Skeletal muscle satellite cell (primary cell): Measurements from ENCODE around the gene AKAP12.

Source experiments
- H3K27me3 ChIP-seq: 2 replicates; pipeline ENCODE4 v1.7.0; 2013; ENCODE audit warnings: low read length; ENCODE audit not compliant: control insufficient read depth, insufficient read depth
- H3K36me3 ChIP-seq: 2 replicates; pipeline ENCODE4 v1.7.0; 2013; ENCODE audit warnings: mild to moderate bottlenecking, control low read depth, low read length; ENCODE audit not compliant: insufficient read depth
- H3K4me1 ChIP-seq: 2 replicates; pipeline ENCODE4 v1.7.0; 2013; ENCODE audit warnings: low read length; ENCODE audit not compliant: control insufficient read depth, insufficient read depth
- H3K4me2 ChIP-seq: 2 replicates; pipeline ENCODE4 v1.7.0; 2013; ENCODE audit warnings: mild to moderate bottlenecking, low read length
- H3K4me3 ChIP-seq: 2 replicates; pipeline ENCODE4 v1.7.0; 2013; ENCODE audit warnings: low read length
- H3K9ac ChIP-seq: 2 replicates; pipeline ENCODE4 v1.7.0; 2013; ENCODE audit warnings: mild to moderate bottlenecking, low read depth, low read length, moderate library complexity
- H3K9me3 ChIP-seq: replicated peaks from 2 replicates; pipeline ENCODE4 v1.7.0; 2013; ENCODE audit warnings: mild to moderate bottlenecking, control low read depth, low read length

Gene AKAP12

DNA sequence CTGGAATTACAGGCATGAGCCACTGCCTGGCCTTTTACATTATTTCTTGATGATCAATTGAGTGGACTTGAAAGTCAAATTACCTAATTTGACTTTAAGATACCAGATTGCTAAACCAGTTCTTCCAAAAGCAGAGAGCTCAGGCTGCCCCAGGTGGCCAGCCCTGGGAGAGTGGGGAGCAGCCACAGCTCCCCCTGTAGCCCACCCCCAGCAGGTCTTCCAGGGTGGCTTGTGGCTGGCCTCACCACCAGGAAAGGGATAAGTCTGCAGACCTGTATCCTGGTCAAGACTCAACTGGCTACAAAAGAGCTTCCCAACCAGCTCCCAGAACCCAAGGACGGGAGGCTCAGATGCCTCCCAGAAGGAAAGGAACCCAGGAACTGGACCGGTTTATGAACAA is 23.8 kb upstream of the AKAP12 start:
- Histone ChIP-seq H3K9me3 (peaks cover 6% of the 10 kb centered on the region), H3K9ac (no peak overlapping the region), H3K4me1 (no peaks in the 10 kb centered on the region), H3K4me3 (no peak overlapping the region), H3K36me3 (no peaks in the 10 kb centered on the region), H3K4me2 (no peak overlapping the region), H3K27me3 (no peaks in the 10 kb centered on the region)

GRCh38 chr6:151216804-151217203 is 23.0 kb upstream of the AKAP12 start:
- no peaks in the 10 kb centered on the region for H3K4me1 ChIP-seq
- H3K9me3 ChIP-seq: no peaks in the 10 kb centered on the region
- H3K4me3 ChIP-seq: no peak overlapping the region
- no peak overlapping the region for H3K9ac ChIP-seq
- no peaks in the 10 kb centered on the region for H3K36me3 ChIP-seq
- no peak overlapping the region for H3K4me2 ChIP-seq
- no peaks in the 10 kb centered on the region for H3K27me3 ChIP-seq

GRCh38 chr6:151219192-151219591 is 20.6 kb upstream of the AKAP12 start:
- no peaks in the 10 kb centered on the region for H3K4me1 ChIP-seq
- no peak overlapping the region for H3K4me3 ChIP-seq
- H3K36me3 ChIP-seq: no peaks in the 10 kb centered on the region
- H3K4me2 ChIP-seq: no peak overlapping the region
- no peaks in the 10 kb centered on the region for H3K27me3 ChIP-seq
- H3K9me3 ChIP-seq: no peaks in the 10 kb centered on the region
- no peak overlapping the region for H3K9ac ChIP-seq

GRCh38 chr6:151224076-151224475 is 15.7 kb upstream of the AKAP12 start:
- no peak overlapping the region for H3K4me3 ChIP-seq
- no peak overlapping the region for H3K4me2 ChIP-seq
- H3K27me3 ChIP-seq: no peaks in the 10 kb centered on the region
- no peaks in the 10 kb centered on the region for H3K9me3 ChIP-seq
- H3K9ac ChIP-seq: no peak overlapping the region
- H3K4me1 ChIP-seq: no peaks in the 10 kb centered on the region
- no peaks in the 10 kb centered on the region for H3K36me3 ChIP-seq

GRCh38 chr6:151225919-151226318 is 13.8 kb upstream of the AKAP12 start:
- Histone ChIP-seq H3K9me3 (no peaks in the 10 kb centered on the region), H3K27me3 (no peaks in the 10 kb centered on the region), H3K4me1 (no peaks in the 10 kb centered on the region), H3K9ac (no peak overlapping the region), H3K4me2 (no peak overlapping the region), H3K36me3 (no peaks in the 10 kb centered on the region), H3K4me3 (no peak overlapping the region)

DNA sequence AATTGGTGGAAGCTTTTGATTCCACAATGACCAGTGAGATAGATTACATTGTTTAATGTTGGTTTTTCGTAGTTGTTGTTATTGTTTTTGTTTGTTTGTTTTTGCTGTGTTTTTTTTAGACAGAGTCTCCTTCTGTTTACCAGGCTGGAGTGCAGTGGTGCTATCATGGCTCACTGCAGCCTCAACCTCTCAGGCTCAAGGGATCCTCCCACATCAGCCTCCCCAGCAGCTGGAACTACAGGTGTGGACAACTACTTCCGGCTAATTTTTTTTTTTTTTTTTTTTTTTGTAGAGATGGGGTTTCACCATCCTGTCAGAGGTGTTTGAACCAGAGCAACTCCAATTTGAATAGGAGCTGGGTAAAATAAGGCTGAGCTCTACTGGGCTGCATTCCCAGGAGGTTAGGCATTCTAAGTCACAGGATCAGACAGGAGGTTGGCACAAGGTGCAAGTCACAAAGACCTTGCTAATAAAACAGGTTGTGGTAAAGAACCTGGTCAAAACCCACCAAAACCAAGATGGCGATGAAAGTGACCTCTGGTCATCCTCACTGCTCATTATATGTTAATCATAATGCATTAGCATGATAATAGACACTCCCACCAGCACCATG is 10.9 kb upstream of the AKAP12 start:
- Histone ChIP-seq H3K4me3 (no peak overlapping the region), H3K4me2 (no peak overlapping the region), H3K9ac (no peak overlapping the region), H3K9me3 (no peaks in the 10 kb centered on the region), H3K27me3 (no peaks in the 10 kb centered on the region), H3K36me3 (no peaks in the 10 kb centered on the region), H3K4me1 (no peaks in the 10 kb centered on the region)

- no peak overlapping the region for H3K4me2 ChIP-seq
- no peaks in the 10 kb centered on the region for H3K4me1 ChIP-seq
- H3K9me3 ChIP-seq: no peaks in the 10 kb centered on the region
- H3K27me3 ChIP-seq: no peaks in the 10 kb centered on the region
- H3K36me3 ChIP-seq: no peaks in the 10 kb centered on the region
- H3K9ac ChIP-seq: no peak overlapping the region
- no peak overlapping the region for H3K4me3 ChIP-seq
These were observed 10.1 kb upstream of the AKAP12 start for GRCh38 chr6:151229401-151230276.

GRCh38 chr6:151230277-151230577 is 9.5 kb upstream of the AKAP12 start:
- Histone ChIP-seq H3K27me3 (no peaks in the 10 kb centered on the region), H3K36me3 (no peaks in the 10 kb centered on the region), H3K4me3 (no peak overlapping the region), H3K4me2 (no peak overlapping the region), H3K9ac (no peak overlapping the region), H3K9me3 (no peaks in the 10 kb centered on the region), H3K4me1 (no peaks in the 10 kb centered on the region)

GRCh38 chr6:151232899-151233298 is 6.9 kb upstream of the AKAP12 start:
- H3K36me3 ChIP-seq: no peaks in the 10 kb centered on the region
- H3K9ac ChIP-seq: no peak overlapping the region
- no peak overlapping the region for H3K4me3 ChIP-seq
- no peaks in the 10 kb centered on the region for H3K9me3 ChIP-seq
- no peaks in the 10 kb centered on the region for H3K27me3 ChIP-seq
- no peaks in the 10 kb centered on the region for H3K4me1 ChIP-seq
- no peak overlapping the region for H3K4me2 ChIP-seq

DNA sequence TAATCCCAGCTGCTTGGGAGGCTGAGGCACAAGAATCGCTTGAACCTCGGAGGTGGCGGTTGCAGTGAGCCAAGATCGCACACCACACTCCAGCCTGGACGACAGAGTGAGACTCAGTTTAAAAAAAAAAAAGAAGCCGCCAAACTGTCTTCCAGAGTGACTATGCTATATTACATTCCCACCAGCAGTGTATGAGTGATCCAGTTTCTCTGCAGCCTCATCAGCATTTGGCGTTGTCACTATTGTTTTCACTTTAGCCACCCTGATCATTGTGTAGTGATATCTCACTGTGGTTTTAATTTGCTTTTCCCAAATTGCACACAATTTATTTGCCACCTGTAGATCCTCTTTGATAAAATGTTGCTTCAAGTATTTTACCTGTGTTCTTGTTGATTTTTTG is 6.0 kb upstream of the AKAP12 start:
- Histone ChIP-seq H3K4me3 (no peak overlapping the region), H3K9me3 (no peaks in the 10 kb centered on the region), H3K4me1 (no peaks in the 10 kb centered on the region), H3K9ac (no peak overlapping the region), H3K4me2 (no peak overlapping the region), H3K27me3 (no peaks in the 10 kb centered on the region), H3K36me3 (no peaks in the 10 kb centered on the region)

- H3K9me3 ChIP-seq: no peaks in the 10 kb centered on the region
- H3K4me2 ChIP-seq: no peak overlapping the region
- no peak overlapping the region for H3K9ac ChIP-seq
- H3K4me1 ChIP-seq: peaks cover 10% of the 10 kb centered on the region
- H3K36me3 ChIP-seq: no peaks in the 10 kb centered on the region
- H3K27me3 ChIP-seq: no peaks in the 10 kb centered on the region
- no peak overlapping the region for H3K4me3 ChIP-seq
These were observed 2.9 kb upstream of the AKAP12 start for GRCh38 chr6:151236668-151237401.
